OCI-LY1 (cell line): ENCODE results near the gene ARID5B.

ENCODE experiments used
- H2AFZ ChIP-seq: fragments of 200-600 bp; sonication (generic), shearing (Covaris generic); 2 replicates; pipeline ENCODE4 v1.6.0; 2014; ENCODE audit warnings: antibody characterized with exemption, mild to moderate bottlenecking, low read length
- H3F3A ChIP-seq: fragments of 200-600 bp; sonication (generic), shearing (Covaris generic); 2 replicates; pipeline ENCODE4 v1.6.0; 2014; ENCODE audit warnings: mild to moderate bottlenecking, antibody characterized with exemption, low read length, moderate library complexity; ENCODE audit not compliant: insufficient read depth
- H3K27ac ChIP-seq: fragments of 200-600 bp; sonication (generic); 2 replicates; pipeline ENCODE4 v1.5.1; 2014; ENCODE audit warnings: low read length, mixed run types, mild to moderate bottlenecking, low read depth; ENCODE audit not compliant: poor library complexity, severe bottlenecking
- H3K27me3 ChIP-seq: fragments of 200-600 bp; sonication (generic); 2 replicates; pipeline ENCODE4 v1.6.0; 2014; ENCODE audit warnings: antibody characterized with exemption, mild to moderate bottlenecking, low read length, moderate library complexity; ENCODE audit not compliant: insufficient read depth
- H3K36me3 ChIP-seq: fragments of 200-600 bp; sonication (generic); 2 replicates; pipeline ENCODE4 v1.6.1; 2014; ENCODE audit warnings: mild to moderate bottlenecking, antibody characterized with exemption, low read length, moderate library complexity, mixed read lengths; ENCODE audit not compliant: insufficient read depth
- H3K4me1 ChIP-seq: fragments of 200-600 bp; sonication (generic); 2 replicates; pipeline ENCODE4 v1.5.1; 2014; ENCODE audit warnings: mild to moderate bottlenecking, low read length, moderate library complexity; ENCODE audit not compliant: insufficient read depth, severe bottlenecking
- H3K4me2 ChIP-seq: fragments of 200-600 bp; sonication (generic), shearing (Covaris generic); 2 replicates; pipeline ENCODE4 v1.6.1; 2014; ENCODE audit warnings: low read length
- H3K4me3 ChIP-seq: fragments of 200-600 bp; sonication (generic); 2 replicates; pipeline ENCODE4 v1.5.1; 2014; ENCODE audit warnings: low read length, low read depth, mild to moderate bottlenecking, mixed read lengths; ENCODE audit not compliant: poor library complexity, severe bottlenecking
- H3K79me2 ChIP-seq: fragments of 200-600 bp; shearing (Covaris generic); 2 replicates; pipeline ENCODE4 v1.6.1; 2016; ENCODE audit warnings: mixed run types, low read length, mixed read lengths; ENCODE audit not compliant: insufficient read depth
- H3K9ac ChIP-seq: fragments of 200-600 bp; sonication (generic), shearing (Covaris generic); 2 replicates; pipeline ENCODE4 v1.6.1; 2014; ENCODE audit warnings: mild to moderate bottlenecking, low read length, mixed read lengths
- H3K9me2 ChIP-seq: fragments of 200-600 bp; sonication (generic), shearing (Covaris generic); 2 replicates; pipeline ENCODE4 v1.6.1; 2014; ENCODE audit warnings: low read depth, mild to moderate bottlenecking, low read length, mixed read lengths
- H3K9me3 ChIP-seq: fragments of 200-600 bp; shearing (Covaris generic); 2 replicates; pipeline ENCODE4 v1.6.1; 2014; ENCODE audit warnings: low read length, mixed read lengths
- H4K20me1 ChIP-seq: fragments of 200-600 bp; sonication (generic), shearing (Covaris generic); 2 replicates; pipeline ENCODE4 v1.6.0; 2016; ENCODE audit warnings: mild to moderate bottlenecking, low read length; ENCODE audit not compliant: insufficient read depth
- EZH2 ChIP-seq: fragments of 200-600 bp; sonication (generic), shearing (Covaris generic); IDR thresholded peaks from 2 replicates; pipeline ENCODE4 v1.8.0; 2017; ENCODE audit warnings: borderline replicate concordance, mixed run types, mild to moderate bottlenecking, antibody characterized with exemption, low read length, moderate library complexity, mixed read lengths
- TF ChIP-seq, protein P1 (sequence below): fragments of 200-600 bp; sonication (generic), shearing (Covaris generic); IDR thresholded peaks from 2 replicates; pipeline ENCODE4 v1.5.1; 2017; ENCODE audit warnings: mild to moderate bottlenecking, antibody characterized with exemption, low read length, moderate library complexity, mixed read lengths

Gene ARID5B

DNA sequence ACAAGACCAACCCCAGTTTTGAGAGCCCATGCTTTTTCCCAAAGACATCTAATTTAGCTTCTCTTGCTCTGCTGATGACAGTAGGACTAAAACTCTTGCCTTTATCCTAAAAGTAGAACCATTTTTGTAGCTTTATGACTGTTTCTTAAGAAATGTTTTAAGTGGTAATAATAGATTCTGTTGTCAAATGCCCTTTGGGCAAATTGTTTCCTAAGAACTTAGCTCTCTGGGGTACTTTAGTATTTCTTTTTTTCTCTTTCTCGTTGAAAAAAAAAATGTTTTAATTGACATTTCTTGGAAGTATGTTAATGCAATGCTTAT, 157.4 kb downstream of the ARID5B start:
- Histone ChIP-seq H3K9ac (no peak overlapping the region), H3K79me2 (peaks cover 5% of the 10 kb centered on the region; the same call in 1 of the 2 replicates), H3F3A (no peaks in the 10 kb centered on the region), H2AFZ (no peak overlapping the region), H3K36me3 (peaks cover 77% of the 10 kb centered on the region), H3K9me3 (no peaks in the 10 kb centered on the region), H3K9me2 (no peaks in the 10 kb centered on the region), H3K4me2 (peak overlapping the region; percentile 7; the same call in 1 of the 2 replicates), H3K27ac (peak overlapping the region; percentile 58), H3K4me1 (peaks cover 62% of the 10 kb centered on the region), H3K4me3 (no peak overlapping the region), H4K20me1 (no peaks in the 10 kb centered on the region), H3K27me3 (no peaks in the 10 kb centered on the region)
- TF ChIP-seq, protein P1, sequence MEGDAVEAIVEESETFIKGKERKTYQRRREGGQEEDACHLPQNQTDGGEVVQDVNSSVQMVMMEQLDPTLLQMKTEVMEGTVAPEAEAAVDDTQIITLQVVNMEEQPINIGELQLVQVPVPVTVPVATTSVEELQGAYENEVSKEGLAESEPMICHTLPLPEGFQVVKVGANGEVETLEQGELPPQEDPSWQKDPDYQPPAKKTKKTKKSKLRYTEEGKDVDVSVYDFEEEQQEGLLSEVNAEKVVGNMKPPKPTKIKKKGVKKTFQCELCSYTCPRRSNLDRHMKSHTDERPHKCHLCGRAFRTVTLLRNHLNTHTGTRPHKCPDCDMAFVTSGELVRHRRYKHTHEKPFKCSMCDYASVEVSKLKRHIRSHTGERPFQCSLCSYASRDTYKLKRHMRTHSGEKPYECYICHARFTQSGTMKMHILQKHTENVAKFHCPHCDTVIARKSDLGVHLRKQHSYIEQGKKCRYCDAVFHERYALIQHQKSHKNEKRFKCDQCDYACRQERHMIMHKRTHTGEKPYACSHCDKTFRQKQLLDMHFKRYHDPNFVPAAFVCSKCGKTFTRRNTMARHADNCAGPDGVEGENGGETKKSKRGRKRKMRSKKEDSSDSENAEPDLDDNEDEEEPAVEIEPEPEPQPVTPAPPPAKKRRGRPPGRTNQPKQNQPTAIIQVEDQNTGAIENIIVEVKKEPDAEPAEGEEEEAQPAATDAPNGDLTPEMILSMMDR, result no peak
- TF ChIP-seq EZH2, result no peak

- no peaks in the 10 kb centered on the region for H3K27me3 ChIP-seq
- no peak overlapping the region for H2AFZ ChIP-seq
- peak overlapping the region; percentile 58 for H3K27ac ChIP-seq
- no peaks in the 10 kb centered on the region for H3K9me3 ChIP-seq
- H3K4me3 ChIP-seq, result no peak overlapping the region
- H3K4me1 ChIP-seq, result peaks cover 57% of the 10 kb centered on the region
- no peaks in the 10 kb centered on the region for H3F3A ChIP-seq
- TF ChIP-seq, protein P1, result no peak
- no peak for TF ChIP-seq EZH2
- H4K20me1 ChIP-seq, result no peaks in the 10 kb centered on the region
- H3K4me2 ChIP-seq, result peak overlapping the region; percentile 7; the same call in 1 of the 2 replicates
- no peaks in the 10 kb centered on the region for H3K9me2 ChIP-seq
- H3K36me3 ChIP-seq, result peaks cover 83% of the 10 kb centered on the region
- no peak overlapping the region for H3K9ac ChIP-seq
- H3K79me2 ChIP-seq, result peaks cover 3% of the 10 kb centered on the region; the same call in 1 of the 2 replicates
Measured at GRCh38 chr10:62059217-62059920, 157.9 kb downstream of the ARID5B start.

GRCh38 chr10:62062028-62062427, 160.5 kb downstream of the ARID5B start:
- no peaks in the 10 kb centered on the region for H4K20me1 ChIP-seq
- peaks cover 89% of the 10 kb centered on the region for H3K36me3 ChIP-seq
- no peak for TF ChIP-seq EZH2
- TF ChIP-seq, protein P1, result no peak
- no peaks in the 10 kb centered on the region for H3K79me2 ChIP-seq
- no peaks in the 10 kb centered on the region for H3K9me2 ChIP-seq
- no peak overlapping the region for H2AFZ ChIP-seq
- no peaks in the 10 kb centered on the region for H3F3A ChIP-seq
- no peaks in the 10 kb centered on the region for H3K9me3 ChIP-seq
- H3K4me3 ChIP-seq, result no peak overlapping the region
- peak overlapping the region; percentile 7 for H3K27ac ChIP-seq
- H3K4me1 ChIP-seq, result peaks cover 30% of the 10 kb centered on the region
- no peak overlapping the region for H3K9ac ChIP-seq
- no peaks in the 10 kb centered on the region for H3K27me3 ChIP-seq
- no peak overlapping the region for H3K4me2 ChIP-seq
